DND-41 (cell line): ENCODE results near the gene CD74.

Experiments
- EZH2 ChIP-seq: IDR thresholded peaks from 3 replicates; pipeline ENCODE4 v1.6.1; 2012; ENCODE audit warnings: borderline replicate concordance, low read depth, mild to moderate bottlenecking, moderate library complexity, low read length, inconsistent platforms; ENCODE audit not compliant: severe bottlenecking
- TF ChIP-seq, protein P1 (sequence below): IDR thresholded peaks from 2 replicates; pipeline ENCODE4 v1.5.1; 2012; ENCODE audit warnings: borderline replicate concordance, low read length, moderate library complexity, mild to moderate bottlenecking; ENCODE audit not compliant: poor library complexity, severe bottlenecking; ENCODE audit errors: extremely low read depth

GRCh38 chr5:150422758-150423157 lies 10.0 kb upstream of the CD74 start:
- TF ChIP-seq, protein P1, sequence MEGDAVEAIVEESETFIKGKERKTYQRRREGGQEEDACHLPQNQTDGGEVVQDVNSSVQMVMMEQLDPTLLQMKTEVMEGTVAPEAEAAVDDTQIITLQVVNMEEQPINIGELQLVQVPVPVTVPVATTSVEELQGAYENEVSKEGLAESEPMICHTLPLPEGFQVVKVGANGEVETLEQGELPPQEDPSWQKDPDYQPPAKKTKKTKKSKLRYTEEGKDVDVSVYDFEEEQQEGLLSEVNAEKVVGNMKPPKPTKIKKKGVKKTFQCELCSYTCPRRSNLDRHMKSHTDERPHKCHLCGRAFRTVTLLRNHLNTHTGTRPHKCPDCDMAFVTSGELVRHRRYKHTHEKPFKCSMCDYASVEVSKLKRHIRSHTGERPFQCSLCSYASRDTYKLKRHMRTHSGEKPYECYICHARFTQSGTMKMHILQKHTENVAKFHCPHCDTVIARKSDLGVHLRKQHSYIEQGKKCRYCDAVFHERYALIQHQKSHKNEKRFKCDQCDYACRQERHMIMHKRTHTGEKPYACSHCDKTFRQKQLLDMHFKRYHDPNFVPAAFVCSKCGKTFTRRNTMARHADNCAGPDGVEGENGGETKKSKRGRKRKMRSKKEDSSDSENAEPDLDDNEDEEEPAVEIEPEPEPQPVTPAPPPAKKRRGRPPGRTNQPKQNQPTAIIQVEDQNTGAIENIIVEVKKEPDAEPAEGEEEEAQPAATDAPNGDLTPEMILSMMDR, result no peak
- no peak for TF ChIP-seq EZH2
